ENCODE data around the gene COX15.
"Not testable (repeated sequence)": the region's sequence is repeated elsewhere in the genome, so short reads cannot be mapped to it uniquely, and the experiment has no call there.

COX15 gene

DNA sequence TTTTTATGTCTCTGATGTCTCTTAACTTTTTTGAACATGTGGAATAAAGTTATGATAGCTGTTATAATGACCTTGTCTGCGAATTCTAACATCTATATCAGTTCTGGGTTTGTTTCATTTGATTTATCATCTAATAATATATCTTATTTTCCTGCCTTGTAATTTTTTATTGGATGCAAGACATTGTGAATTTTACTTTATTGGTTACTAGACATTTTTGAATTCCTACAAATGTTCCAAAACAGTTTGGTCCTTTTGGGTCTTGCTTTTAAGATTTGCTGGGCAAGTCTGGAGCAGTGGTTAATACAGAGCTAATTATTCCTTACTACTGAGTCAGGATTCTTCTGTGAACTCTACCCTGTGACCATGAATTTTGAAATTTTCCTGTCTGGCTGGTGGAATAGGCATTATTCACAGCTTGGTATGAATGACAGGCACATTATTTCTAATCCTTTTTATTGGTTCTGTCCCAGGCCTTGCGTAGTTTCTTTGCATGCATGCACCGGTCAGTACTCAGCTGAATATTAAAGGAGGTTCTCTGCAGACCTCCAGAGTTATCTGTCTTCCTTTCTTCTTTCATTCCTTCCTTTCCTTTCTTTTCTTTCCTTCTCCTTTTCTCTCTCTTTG, 9.1 kb upstream of the COX15 start:
- peak; percentile 21 for DNase-seq (ENCODE audit: low read depth)

DNA sequence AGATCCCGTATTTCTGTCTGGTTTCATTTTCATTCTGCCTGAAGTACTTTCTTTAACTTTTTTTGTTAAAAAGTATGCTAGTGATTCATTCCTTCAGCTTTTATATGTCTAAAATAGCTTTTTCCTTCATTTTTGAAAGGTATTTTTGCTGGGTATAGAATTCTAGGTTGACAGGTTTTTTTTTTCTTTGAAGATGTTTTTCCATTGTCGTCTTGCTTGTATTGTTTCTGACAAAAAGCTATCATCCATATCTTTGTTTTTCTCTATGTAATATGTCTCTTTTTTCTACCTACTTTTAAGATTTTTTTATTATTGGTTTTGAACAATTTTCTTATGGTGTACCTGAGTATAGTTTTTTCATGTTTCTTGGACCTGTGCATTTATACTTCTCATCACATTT, 8.3 kb upstream of the COX15 start:
- no peak for DNase-seq (ENCODE audit: low read depth)

DNA sequence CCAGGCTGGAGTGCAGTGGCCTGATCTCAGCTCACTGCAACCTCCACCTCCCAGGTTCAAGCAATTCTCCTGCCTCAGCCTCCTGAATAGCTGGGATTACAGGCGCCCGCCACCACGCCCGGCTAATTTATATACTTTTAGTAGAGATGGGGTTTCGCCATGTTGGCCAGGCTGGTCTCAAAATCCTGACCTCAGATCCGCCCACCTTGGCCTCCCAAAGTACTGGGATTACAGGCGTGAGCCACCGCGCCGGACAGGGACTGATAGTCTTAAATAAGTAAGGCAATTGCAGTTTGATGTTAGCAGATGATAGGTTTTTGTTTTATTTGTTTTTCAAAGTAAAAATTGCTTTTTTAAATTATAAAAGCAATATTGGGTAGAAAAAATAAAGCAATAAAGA, 2.2 kb upstream of the COX15 start:
- not testable (repeated sequence) for DNase-seq (ENCODE audit: low read depth)

DNA sequence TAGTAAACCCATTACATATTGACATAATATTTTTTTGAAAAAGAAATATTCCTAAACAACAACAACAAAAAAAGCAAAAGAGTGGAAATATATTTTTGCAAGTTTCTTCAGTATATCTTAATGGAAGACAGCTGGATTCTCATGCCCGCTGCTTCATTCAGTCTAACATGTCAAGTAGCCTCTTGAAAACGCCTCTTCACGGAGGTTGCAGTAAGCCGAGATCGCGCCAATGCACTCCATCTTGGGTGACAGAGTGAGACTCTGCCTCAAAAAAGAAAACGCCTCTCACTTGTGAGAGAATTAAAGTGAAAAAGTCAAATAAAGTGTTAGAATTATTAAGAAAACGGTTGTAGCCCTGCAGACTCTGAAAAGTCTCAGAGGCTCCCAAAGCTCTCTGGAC, 1.4 kb upstream of the COX15 start:
- DNase-seq (ENCODE audit: low read depth) = no peak

DNA sequence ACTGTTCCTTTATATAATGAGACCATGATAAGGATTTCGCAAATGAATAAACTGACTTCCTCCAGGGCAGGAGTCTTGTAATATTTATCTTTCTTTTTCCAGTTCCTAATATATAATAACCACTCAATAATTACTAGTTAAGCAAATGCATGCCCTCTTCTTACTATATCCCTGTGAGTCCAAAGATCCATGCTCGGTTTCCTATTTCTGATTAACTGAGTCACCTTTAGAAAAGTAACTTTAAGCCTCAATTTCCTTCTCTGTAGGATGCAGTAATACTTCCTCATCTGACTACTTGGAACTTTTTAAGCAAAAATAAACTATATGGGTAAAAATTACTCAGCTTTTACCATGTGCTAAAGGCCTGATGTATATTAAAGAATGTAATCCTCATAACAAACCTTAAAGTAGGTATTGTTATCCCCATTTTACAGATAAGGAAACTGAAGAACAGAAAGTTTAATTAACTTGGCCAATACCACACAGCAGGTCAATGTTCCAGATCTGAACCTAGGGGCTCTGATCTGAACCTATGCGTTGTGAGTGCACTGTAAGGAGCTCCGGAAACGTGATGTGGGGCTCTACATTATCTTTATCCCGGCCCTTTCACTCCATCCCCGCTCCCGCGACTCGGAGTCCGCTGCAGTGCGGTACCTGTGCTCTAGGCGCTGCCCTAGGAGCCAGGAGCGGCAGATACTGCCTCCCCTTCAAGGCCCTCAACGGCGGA, 458 bp downstream of the COX15 start:
- DNase-seq (ENCODE audit: low read depth) = no peak

DNA sequence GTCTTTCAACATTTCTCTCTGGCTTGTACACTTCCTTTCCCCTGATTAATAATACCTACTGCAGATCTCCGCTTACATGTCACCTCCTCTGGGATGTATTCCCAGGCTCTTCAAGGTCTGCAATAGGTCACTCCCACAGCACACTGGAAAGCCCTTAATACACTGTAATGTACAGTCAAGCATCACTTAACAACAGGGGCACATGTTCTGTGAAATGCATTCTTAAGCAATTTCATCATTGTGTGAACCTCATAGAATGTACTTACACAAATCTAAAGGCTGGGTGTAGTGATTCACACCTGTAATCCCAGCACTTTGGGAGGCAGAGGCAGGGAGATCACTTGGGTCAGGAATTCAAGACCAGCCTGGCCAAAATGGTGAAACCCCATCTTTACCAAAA, 1.9 kb downstream of the COX15 start:
- DNase-seq (ENCODE audit: low read depth) = peak; percentile 20

DNA sequence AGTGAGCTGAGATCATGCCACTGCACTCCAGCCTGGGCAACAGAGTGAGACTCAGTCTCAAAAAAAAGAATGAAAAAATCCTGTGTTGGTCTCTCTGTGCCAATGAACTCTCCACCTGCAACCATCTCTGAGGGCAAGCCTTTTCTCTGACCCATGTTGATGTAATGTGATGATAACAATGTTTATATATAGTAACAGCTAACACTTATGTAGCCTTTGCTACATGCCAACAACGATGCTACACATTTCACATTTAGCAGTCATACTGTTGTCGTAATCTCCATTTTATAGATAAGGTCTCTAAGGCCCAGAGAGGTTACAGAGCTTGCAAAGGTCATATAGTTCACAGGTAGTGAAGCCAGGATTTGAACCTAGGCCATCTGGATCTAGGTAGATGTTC, 11.5 kb downstream of the COX15 start:
- DNase-seq (ENCODE audit: low read depth) = peak; percentile 47

DNA sequence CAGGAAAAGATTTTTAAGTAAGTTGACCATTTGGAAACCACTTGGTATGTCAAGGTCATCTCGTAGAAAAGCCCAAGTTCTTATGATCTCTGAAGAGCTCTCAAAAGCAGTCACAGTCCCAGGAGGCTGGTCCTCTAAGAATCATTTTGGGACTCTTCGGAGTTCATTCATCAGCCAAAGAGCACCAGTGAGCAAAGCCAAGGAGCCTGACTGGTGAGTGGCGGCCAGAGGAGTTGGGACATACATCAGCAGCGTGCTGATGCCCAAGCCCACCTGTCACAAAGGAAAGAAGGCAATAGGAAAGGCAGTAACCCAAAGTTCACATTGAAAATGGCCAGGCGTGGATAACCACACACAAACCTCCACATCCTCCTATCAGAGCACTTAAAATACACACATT, 17.5 kb downstream of the COX15 start:
- DNase-seq (ENCODE audit: low read depth) = no peak

DNA sequence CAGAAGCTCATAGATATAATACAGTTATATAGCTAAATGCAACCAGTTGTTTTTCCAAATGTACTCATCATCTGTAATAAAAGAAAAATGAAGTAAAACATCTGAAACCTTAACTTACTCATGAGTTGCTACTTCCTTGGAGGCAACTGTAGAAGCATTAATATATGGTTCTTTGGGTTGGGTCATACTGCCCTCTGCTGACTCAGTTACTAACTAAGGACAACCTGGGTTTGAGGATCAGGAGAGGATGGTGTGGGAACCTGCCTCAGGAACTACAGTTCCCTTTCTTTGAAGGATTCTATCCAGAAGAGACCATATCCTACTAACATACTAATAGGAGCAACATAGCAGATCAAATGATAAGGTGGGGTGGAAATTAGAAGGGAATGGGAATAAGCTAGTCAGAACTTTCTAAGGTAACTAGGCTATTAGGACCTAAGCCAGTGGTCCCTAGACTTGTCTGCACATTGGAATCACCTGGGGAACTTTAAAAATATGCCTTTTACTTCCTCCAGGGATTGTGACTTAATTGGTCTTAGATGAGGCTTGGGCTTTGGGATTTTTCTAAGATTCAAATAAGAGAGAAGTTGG, 20.7 kb downstream of the COX15 start:
- peak; percentile 82 for DNase-seq (ENCODE audit: low read depth)

DNA sequence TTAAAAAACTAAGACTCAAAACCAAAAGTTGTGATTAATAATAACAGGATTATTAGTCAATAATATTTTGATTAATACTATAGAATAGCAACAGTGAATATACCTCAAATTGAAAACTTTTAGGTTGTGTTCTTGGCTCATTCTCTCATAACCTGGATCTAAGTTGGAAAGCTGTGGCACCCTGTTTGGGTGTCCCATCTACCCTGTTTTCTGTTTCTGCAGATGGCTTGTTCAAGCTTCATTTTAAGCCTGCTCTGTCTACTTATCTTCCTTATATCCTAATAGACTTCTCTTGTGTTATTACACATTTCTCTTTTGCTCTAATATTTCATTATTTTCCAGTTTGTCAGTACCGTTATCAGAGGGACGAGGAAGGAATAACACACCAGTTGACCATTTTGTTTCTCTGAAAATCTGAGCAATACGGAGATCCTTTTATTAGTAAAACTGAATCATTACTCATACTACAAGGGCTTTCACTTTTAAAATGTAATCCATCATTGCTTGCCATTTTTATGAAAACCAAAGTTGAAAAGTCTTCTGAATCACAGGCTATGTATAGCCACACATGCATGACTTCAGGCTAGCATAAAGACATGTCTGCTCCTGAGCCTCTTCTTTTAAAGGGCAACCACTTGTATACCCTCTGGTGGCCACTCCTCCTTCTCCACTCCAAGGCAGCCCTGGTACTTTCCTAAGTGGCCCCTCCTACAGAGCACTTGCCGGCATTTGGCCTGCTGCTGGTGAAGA, 22.3 kb downstream of the COX15 start:
- DNase-seq (ENCODE audit: low read depth) = peak; percentile 75

DNA sequence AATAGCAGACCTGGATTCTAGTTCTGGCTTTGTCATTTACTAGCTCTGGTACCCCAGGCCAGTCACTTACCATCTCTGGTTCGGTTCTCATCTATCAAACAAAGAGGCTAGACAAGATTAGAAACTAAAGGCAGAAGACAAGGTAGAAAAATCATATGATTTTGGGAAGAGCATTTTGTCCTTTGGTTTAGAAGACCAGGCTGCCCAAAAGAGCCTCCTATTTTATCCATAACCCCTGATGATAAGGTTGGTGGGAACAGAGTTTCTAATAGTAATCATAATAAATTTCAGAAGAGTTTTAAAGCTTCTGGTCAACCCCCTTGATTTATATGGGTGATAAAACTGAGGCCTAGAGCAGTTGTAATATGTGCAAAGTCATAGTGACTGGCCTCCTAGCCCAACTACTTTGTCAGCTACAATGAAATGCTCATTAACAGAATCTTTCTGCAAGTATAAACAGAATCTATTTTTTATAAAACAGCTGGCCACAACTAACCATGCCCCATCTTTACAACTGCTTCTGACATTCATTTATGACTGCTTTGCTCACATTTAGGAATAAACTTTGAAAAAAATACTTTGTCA, 23.4 kb downstream of the COX15 start:
- DNase-seq (ENCODE audit: low read depth) = peak; percentile 82

DNA sequence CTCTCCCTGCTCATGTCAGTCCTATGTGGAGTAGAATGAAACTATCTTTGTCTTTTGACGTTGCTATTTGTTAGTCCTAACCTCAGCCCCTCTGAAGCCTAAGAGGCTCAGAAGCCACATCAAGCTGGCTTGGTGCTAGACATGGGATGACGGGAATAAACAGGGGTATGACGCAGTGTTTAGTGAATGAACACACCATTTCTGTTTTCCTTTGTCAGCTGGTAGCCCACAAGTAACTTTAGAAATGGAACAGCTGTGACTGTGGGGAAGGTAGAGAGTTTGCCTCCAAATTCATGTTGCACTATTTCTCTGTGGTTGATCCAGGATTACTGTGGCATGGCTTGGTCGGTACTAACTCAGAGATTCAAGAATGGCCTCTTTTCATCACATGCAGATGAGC, 31.3 kb downstream of the COX15 start:
- no peak for DNase-seq (ENCODE audit: low read depth)

DNA sequence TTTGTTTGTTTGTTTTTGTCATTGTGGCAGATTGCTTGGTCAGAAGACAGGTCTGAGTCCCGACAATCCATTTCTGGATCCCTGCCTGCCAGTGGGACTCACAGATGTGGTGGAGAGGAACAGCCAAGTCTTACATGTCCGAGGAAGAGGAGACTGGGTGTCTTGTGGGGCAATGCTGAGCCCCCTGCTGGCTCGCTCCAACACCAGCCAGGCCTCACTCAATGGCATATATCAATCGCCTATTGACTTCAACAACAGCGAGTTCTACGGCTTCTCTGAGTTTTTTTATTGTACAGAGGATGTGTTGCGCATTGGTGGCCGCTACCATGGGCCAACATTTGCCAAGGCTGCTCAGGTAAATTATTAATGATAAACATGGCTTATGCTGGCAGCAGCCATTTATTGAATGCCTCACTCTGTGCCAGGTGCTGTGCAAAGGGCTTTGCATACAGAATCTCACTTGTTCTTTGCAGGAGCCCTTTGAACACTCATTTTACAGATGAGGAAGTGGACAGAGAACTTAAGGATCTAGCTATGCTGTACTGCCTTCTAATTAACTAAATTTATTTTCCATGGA, 33.3 kb downstream of the COX15 start:
- DNase-seq (ENCODE audit: low read depth) = no peak

DNA sequence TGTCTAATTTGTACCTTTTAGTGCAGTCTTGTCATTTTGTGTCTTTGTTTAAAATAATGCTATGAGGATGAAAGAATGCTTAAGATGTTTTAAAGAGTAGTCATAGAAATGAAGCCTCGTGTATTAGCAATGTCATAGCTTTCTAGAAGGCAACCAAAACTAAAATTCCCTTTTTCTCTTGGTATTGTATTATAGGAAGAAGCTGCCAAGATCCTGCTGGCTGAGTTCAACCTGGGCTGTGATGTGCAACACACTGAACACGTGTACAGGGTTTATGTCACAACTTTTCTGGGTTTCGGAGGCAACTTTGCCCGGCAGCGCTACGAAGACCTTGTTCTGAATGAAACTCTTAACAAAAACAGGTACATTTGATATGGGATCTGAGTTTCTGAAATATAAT, 36.2 kb downstream of the COX15 start:
- DNase-seq (ENCODE audit: low read depth) = peak; percentile 64

DNA sequence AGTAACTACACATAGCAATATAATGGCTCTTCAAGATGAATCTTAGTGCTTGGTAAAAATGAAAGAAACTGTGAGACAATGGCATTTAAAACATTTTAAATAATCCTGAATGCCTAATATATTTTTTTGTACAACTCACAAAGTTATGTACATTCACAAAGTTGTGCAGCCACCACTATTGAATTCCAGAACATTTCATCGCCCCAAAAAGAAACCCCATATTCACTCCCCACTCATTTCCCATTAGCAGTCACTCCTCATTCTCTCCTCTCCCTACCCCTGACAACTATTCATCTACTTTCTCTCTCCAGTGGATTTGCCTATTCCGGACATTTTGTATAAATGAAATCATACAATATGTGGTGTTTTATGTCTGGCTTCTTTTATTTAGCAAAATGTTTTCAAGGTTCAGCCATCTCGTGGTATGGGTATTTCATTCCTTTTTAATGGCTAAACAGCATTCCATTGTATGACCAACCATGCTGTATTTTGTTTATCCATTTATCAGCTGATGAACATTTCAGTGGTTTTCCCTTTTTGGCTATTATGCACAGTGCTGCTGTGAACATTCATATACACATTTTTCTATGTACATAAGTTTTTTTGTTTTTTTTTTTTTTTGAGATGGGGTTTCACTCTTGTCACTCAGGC, 37.9 kb downstream of the COX15 start:
- peak; percentile 95 for DNase-seq (ENCODE audit: low read depth)

DNA sequence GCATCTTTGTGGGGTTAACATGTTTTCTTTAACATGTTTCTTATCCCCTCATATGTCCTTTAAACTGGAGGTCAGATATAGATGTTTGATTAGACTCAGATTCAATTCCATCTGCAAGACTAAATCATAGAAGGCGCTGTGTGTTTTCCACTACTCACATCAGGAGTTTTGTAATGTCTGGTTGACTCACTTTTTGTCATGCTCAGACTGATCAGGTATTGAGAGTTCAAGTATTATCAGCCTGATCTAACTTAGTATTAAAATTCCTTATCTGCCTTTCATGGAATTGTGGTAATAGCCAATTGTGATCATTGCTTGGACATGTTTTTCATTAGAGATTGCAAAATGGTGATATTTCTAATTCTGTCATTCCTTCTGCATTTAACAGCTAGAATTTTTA, 42.5 kb downstream of the COX15 start:
- peak; percentile 33 for DNase-seq (ENCODE audit: low read depth)

DNA sequence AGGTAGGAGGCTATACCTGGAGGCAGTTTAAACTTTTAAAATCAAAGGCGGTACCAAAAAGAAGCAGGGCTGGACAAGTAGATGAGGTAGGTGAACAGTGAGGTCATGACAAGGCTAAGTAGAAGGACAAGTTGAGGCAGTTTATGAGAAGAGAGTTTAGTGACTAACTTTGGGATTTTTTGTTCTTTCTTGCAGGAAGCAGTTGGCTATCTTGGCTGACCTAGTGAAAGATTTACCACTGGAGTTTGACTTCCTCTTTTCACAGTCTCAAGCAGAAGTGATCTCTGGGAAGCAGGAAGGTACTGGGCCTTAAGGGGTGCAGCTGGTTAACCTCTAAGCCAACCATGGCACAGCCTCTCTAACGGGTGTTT, 46.3 kb downstream of the COX15 start:
- DNase-seq (ENCODE audit: low read depth) = no peak

DNA sequence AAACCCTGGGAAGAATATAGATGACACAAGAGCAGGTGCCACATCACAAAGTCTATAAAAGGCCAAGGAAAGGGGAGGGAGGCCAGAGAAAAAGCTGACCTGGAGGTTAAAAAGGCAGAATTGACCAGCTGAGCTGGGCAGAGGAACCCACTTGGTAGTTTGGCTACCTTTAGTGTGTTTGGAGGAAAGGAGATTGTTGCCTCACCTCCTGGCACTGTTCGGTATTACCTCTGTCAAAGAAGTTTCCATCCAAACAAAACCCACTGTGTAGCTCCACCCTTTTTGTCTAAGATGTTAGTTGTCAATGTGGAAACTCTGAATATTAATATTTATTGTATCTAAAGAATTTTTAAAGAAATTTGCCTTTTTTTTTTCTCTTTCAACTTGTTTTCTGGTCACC, 49.2 kb downstream of the COX15 start:
- no peak for DNase-seq (ENCODE audit: low read depth)

Data from EH (cell line).